ENCODE results near the gene MUC22.

GRCh38 chr6:30988209-30988825 lies 22.0 kb upstream of the MUC22 start:
- TF ChIP-seq, protein P1, sequence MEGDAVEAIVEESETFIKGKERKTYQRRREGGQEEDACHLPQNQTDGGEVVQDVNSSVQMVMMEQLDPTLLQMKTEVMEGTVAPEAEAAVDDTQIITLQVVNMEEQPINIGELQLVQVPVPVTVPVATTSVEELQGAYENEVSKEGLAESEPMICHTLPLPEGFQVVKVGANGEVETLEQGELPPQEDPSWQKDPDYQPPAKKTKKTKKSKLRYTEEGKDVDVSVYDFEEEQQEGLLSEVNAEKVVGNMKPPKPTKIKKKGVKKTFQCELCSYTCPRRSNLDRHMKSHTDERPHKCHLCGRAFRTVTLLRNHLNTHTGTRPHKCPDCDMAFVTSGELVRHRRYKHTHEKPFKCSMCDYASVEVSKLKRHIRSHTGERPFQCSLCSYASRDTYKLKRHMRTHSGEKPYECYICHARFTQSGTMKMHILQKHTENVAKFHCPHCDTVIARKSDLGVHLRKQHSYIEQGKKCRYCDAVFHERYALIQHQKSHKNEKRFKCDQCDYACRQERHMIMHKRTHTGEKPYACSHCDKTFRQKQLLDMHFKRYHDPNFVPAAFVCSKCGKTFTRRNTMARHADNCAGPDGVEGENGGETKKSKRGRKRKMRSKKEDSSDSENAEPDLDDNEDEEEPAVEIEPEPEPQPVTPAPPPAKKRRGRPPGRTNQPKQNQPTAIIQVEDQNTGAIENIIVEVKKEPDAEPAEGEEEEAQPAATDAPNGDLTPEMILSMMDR (IDR thresholded peaks at IDR 0.05): no peak
- TF ChIP-seq POLR2A (IDR thresholded peaks at IDR 0.05) (no peak), EP300 (IDR thresholded peaks at IDR 0.05) (no peak)
